Spleen (tissue), 11 donors: ENCODE measurements around the gene STX16. TPM values are rescaled to one million over a fixed set of nuclear protein-coding genes. Genes with fewer than 3 reads are reported as not detected.

ENCODE experiments used
- DNase-seq: peaks from one replicate; pipeline ENCODE4 v3.0.0-alpha.2; 2020
- H3K27ac ChIP-seq, 8 donors: fragments of 200-600 bp; sonication (generic) in 7 of 8; 1 replicate in 4 of 8; 2 replicates in 4 of 8; pipeline versions ENCODE4 v1.5.0 to v1.8.0; 2016 to 2021; ENCODE audit warnings: inconsistent platforms in 4 of 8, mild to moderate bottlenecking in 4 of 8, moderate library complexity in 1 of 8
- H3K27me3 ChIP-seq, 7 donors: fragments of 200-600 bp; sonication (generic) in 6 of 7; replicated peaks in 1 of 7; 1 replicate in 4 of 7; 2 replicates in 3 of 7; pipeline versions ENCODE4 v1.5.0 to v1.8.0; 2016 to 2021; ENCODE audit warnings: inconsistent platforms in 3 of 7, mild to moderate bottlenecking in 1 of 7
- H3K36me3 ChIP-seq, 6 donors: fragments of 200-600 bp; sonication (generic) in 5 of 6; 1 replicate in 4 of 6; 2 replicates in 2 of 6; pipeline versions ENCODE4 v1.5.0 to v1.8.0; 2016 to 2021; ENCODE audit warnings: inconsistent platforms in 2 of 6
- H3K4me1 ChIP-seq, 6 donors: fragments of 200-600 bp; sonication (generic) in 5 of 6; 1 replicate in 3 of 6; 2 replicates in 3 of 6; pipeline versions ENCODE4 v1.5.0 to v1.8.0; 2016 to 2021; ENCODE audit warnings: inconsistent platforms in 3 of 6
- H3K4me3 ChIP-seq, 8 donors: fragments of 200-600 bp; sonication (generic) in 7 of 8; 1 replicate in 4 of 8; 2 replicates in 4 of 8; pipeline versions ENCODE4 v1.5.0 to v1.8.0; 2016 to 2021; ENCODE audit warnings: inconsistent platforms in 4 of 8, mild to moderate bottlenecking in 4 of 8, moderate library complexity in 2 of 8
- H3K9me3 ChIP-seq, 8 donors: fragments of 200-600 bp; sonication (generic) in 7 of 8; 1 replicate in 4 of 8; 2 replicates in 4 of 8; pipeline versions ENCODE4 v1.5.0 to v1.8.0; 2016 to 2021; ENCODE audit warnings: inconsistent platforms in 4 of 8
- CTCF ChIP-seq, 11 experiments: fragments of 200-600 bp in 7 of 11; fragments of 450-650 bp in 4 of 11; sonication (generic) in 4 of 11; IDR thresholded peaks in 8 of 11; conservative IDR thresholded peaks in 3 of 11; 1 replicate in 7 of 11; 2 replicates in 4 of 11; pipeline versions ENCODE4 v1.4.0 to v1.8.0; 2016 to 2021; ENCODE audit warnings: antibody characterized with exemption in 11 of 11, inconsistent platforms in 4 of 11, mild to moderate bottlenecking in 1 of 11
- POLR2A ChIP-seq, 3 donors: fragments of 450-650 bp; IDR thresholded peaks; one replicate each; pipeline ENCODE4 v1.5.1; 2017; ENCODE audit warnings: antibody characterized with exemption in 3 of 3, mild to moderate bottlenecking in 1 of 3
- POLR2AphosphoS5 ChIP-seq, 3 donors: sonication (generic); formaldehyde crosslinking; IDR thresholded peaks; one replicate each; pipeline ENCODE4 v1.5.1; 2017; ENCODE audit warnings: antibody characterized with exemption in 3 of 3
- WGBS, 5 donors: extraction: QIAGEN DNeasy Blood & Tissue Kit in 3 of 5; methylation state at CpG; one replicate each; pipeline versions ENCODE4 v1.1.5 to v1.1.7; 2013 to 2018; 5-methylcytosine and 5-hydroxymethylcytosine counted together
- intact Hi-C: fragments of 100-400 bp; cut with DNase I; formaldehyde crosslinking; loops from one replicate; pipeline ENCODE4 v1.15.0; 2023; ENCODE audit warnings: low total_unique reads
- polyA plus RNA-seq, 3 donors: library from polyadenylated mRNA; stranded (reverse); fragments of 200-250 nt; gene quantifications; one replicate each; pipeline ENCODE4 v1.2.1, GENCODE V29; 2013
- total RNA-seq, 7 donors: library from RNA; depleted of rRNA in 3 of 7; stranded (reverse); fragments of >200 nt in 3 of 7; fragmentation: NEBNext Ultra II Directional in 4 of 7; extraction: Animal tissue kit (Norgen Biotek cat#: 25700) in 4 of 7; gene quantifications; one replicate each; pipeline versions ENCODE4 v1.1.0 to v1.2.1, GENCODE V29; 2016 to 2021
- donor health status: healthy with polysubstance abuse.
- donor health status: DM: no; HTN: no; CAD: no; lungs with moderate emphysema.
- donor health status: DM: no; HTN: no; CAD: no.
- donor health status: Bipolar disorder and iron deficiency.
- donor health status: healthy.
- donor health status: DM: no; HTN: no; CAD: no.
- donor health status: DM: yes; HTN: yes; CAD: no.

The STX16 gene
- total and polyA plus RNA-seq, 10 donors, result 34.4 to 105 (median 75.0) TPM

DNA sequence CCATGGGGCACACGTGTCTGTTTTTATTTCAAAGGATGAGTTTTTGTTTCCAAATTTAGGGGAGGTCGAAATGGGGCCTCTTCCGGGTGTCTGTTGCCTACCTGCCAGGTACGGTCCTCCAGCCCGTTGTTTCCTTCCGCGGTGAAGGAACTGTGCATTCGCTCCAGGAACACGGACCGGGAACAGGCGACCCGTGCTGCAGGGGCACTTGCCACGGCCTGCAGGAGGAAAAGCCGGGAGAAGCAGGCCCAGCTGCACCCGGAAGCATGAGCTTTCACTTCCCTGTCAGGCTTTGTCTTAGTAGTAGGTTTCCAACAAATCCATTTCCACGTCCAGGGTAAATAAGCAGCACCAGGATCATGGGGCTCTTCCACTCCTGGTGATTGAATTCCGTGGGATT, 24.6 kb downstream of the STX16 start:
- H3K4me3 ChIP-seq, result no peak overlapping the region
- 87 to 94% (median 92%) methylated on average over 17 of the region's 17 CpGs for WGBS, 5 donors
- no peaks in the 10 kb centered on the region for H3K27me3 ChIP-seq
- H3K36me3 ChIP-seq, result peaks cover 5 to 100% (median 70%) of the 10 kb centered on the region in 6 donors
- intact Hi-C loops, result no loop called here
- no peaks in the 10 kb centered on the region for H3K4me1 ChIP-seq
- DNase-seq, result no peak
- H3K27ac ChIP-seq, result no peak overlapping the region
- TF ChIP-seq CTCF (IDR thresholded peaks at IDR 0.05 in 8 of 11, conservative IDR thresholded peaks at IDR 0.05 in 3 of 11) (no peak), POLR2A (IDR thresholded peaks at IDR 0.05) (no peak), POLR2AphosphoS5 (IDR thresholded peaks at IDR 0.05) (no peak)
- H3K9me3 ChIP-seq, result no peaks in the 10 kb centered on the region

GRCh38 chr20:58676161-58676560, 25.1 kb downstream of the STX16 start:
- no peaks in the 10 kb centered on the region for H3K4me1 ChIP-seq
- peaks cover 5 to 99% (median 68%) of the 10 kb centered on the region in 6 donors for H3K36me3 ChIP-seq
- H3K27me3 ChIP-seq, result no peaks in the 10 kb centered on the region
- no peak for TF ChIP-seq POLR2A (IDR thresholded peaks at IDR 0.05)
- TF ChIP-seq POLR2AphosphoS5 (IDR thresholded peaks at IDR 0.05), result peak in 1 of 3 donors; percentile 36
- no peak overlapping the region for H3K27ac ChIP-seq
- no peak for DNase-seq
- H3K4me3 ChIP-seq, result no peak overlapping the region
- 95 to 99% (median 96%) methylated on average over 19 of the region's 19 CpGs for WGBS, 5 donors
- no peaks in the 10 kb centered on the region for H3K9me3 ChIP-seq
- intact Hi-C loops, result no loop called here

DNA sequence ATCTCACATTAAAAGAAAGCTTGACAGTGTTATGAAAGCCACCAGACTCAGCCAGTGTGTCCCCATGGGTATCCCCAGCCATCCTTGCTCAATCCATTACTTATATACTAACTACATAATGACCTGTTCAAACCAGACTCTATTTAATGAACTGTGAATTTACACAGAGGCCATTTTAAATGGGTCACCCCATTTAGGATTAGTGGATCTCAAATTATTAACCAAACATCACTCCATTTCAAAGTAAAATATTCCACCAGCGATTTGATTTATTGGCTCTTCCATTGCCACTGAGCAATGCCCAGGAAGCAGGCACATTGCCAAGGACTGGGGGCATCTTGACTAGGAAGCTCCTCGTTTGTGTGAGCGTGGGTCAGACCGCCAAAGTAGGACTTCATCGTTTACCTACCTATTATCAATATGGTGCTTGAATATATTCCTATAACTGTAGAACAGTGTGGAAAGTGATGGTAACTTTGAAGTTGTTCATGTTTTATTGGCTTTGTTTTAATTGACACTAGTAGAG, 26.1 kb downstream of the STX16 start:
- TF ChIP-seq POLR2AphosphoS5 (IDR thresholded peaks at IDR 0.05), result no peak
- no peak overlapping the region for H3K4me3 ChIP-seq
- no peak overlapping the region for H3K27ac ChIP-seq
- H3K27me3 ChIP-seq, result no peaks in the 10 kb centered on the region
- intact Hi-C loops, result no loop called here
- no peaks in the 10 kb centered on the region for H3K4me1 ChIP-seq
- WGBS, 5 donors, result 87 to 95% (median 93%) methylated on average over 5 of the region's 5 CpGs
- DNase-seq, result no peak
- H3K9me3 ChIP-seq, result no peaks in the 10 kb centered on the region
- peaks cover 5 to 98% (median 65%) of the 10 kb centered on the region in 6 donors for H3K36me3 ChIP-seq

DNA sequence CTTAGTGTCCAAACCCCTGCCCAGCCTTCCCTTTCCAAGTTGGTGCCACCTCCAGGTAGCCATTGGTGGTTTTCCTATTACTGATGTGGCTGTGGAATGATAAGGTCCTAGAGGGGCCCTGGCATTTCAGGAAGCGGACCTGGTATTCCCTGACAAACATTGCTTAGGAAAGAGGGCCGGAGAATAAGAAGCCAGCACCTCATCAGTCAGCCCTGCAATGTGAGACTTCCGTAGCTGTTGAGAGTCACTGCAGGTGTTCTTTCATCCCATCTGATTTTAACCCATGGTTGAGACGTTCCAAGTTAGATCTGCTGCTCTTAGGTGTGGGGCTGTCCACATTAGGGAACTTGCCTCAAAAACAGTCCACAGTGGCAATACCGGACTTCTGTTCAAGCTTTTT, 26.7 kb downstream of the STX16 start:
- WGBS, 5 donors, result 94 to 98% (median 97%) methylated on average over 5 of the region's 5 CpGs
- H3K36me3 ChIP-seq, result peaks cover 5 to 94% (median 62%) of the 10 kb centered on the region in 6 donors
- intact Hi-C loops, result no loop called here
- H3K4me3 ChIP-seq, result no peak overlapping the region
- no peak for DNase-seq
- no peaks in the 10 kb centered on the region for H3K27me3 ChIP-seq
- no peaks in the 10 kb centered on the region for H3K4me1 ChIP-seq
- TF ChIP-seq POLR2AphosphoS5 (IDR thresholded peaks at IDR 0.05) (no peak), POLR2A (IDR thresholded peaks at IDR 0.05) (no peak), CTCF (IDR thresholded peaks at IDR 0.05 in 8 of 11, conservative IDR thresholded peaks at IDR 0.05 in 3 of 11) (no peak)
- no peaks in the 10 kb centered on the region for H3K9me3 ChIP-seq
- H3K27ac ChIP-seq, result no peak overlapping the region

DNA sequence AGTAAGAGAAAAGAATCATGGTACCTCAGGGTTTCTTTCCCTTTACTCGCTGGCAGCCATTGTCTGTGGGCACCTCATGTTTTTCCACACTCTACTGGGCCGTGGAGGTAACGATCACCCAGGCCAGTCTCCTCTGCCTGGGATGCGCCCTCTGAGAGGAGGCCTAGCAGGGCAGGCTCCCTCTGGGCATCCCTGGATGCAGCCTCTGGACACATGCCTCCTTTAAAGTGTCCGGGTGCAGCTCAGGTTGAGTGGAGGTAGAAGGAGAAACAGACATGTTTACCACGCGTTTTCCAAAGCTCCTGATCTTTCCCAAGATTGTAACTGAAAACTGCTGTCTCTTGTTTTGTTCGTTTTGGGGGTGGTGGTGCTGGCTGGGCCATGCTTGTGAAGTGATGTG, 27.7 kb downstream of the STX16 start:
- 94 to 96% (median 95%) methylated on average over 8 of the region's 8 CpGs for WGBS, 5 donors
- no peaks in the 10 kb centered on the region for H3K9me3 ChIP-seq

More for the DNA sequence above, 27.7 kb downstream of the STX16 start:
- intact Hi-C loops, result no loop called here
- no peaks in the 10 kb centered on the region for H3K27me3 ChIP-seq
- H3K27ac ChIP-seq, result no peak overlapping the region
- no peaks in the 10 kb centered on the region for H3K4me1 ChIP-seq
- DNase-seq, result no peak
- no peak overlapping the region for H3K4me3 ChIP-seq
- H3K36me3 ChIP-seq, result peaks cover 5 to 89% (median 52%) of the 10 kb centered on the region in 6 donors
- TF ChIP-seq POLR2AphosphoS5 (IDR thresholded peaks at IDR 0.05) (no peak), POLR2A (IDR thresholded peaks at IDR 0.05) (no peak), CTCF (IDR thresholded peaks at IDR 0.05 in 8 of 11, conservative IDR thresholded peaks at IDR 0.05 in 3 of 11) (no peak)
